SK-N-SH treated with all-trans-retinoic acid at 6 μM for 48 hours (cell line): ENCODE data around the gene CD55.

ENCODE experiments used
- ATAC-seq: fragments of 200-7000 bp; cut with Tn5 transposase; 3 replicates; pipeline ENCODE4 v1.9.1; 2020; ENCODE audit warnings: mild to moderate bottlenecking, moderate library complexity
- ARNTL ChIP-seq: fragments of 450-650 bp; formaldehyde crosslinking; IDR thresholded peaks from 2 replicates; pipeline ENCODE4 v1.5.0; 2020; ENCODE audit warnings: low read depth, mild to moderate bottlenecking, moderate library complexity, borderline replicate concordance
- BACH2 ChIP-seq: fragments of 250-450 bp; sonication (Bioruptor Pico); IDR thresholded peaks from 2 replicates; pipeline ENCODE4 v1.9.0; 2021; ENCODE audit warnings: mild to moderate bottlenecking, borderline replicate concordance
- CREB5 ChIP-seq: fragments of 250-450 bp; sonication (Bioruptor Pico); IDR thresholded peaks from 2 replicates; pipeline ENCODE4 v1.5.1; 2020; ENCODE audit warnings: low read depth, mild to moderate bottlenecking, moderate library complexity
- CSDC2 ChIP-seq: fragments of 250-450 bp; sonication (Bioruptor Pico); IDR thresholded peaks from 2 replicates; pipeline ENCODE4 v1.5.0; 2020; ENCODE audit warnings: mild to moderate bottlenecking, moderate library complexity
- ESRRG ChIP-seq: fragments of 250-450 bp; sonication (Bioruptor Pico); IDR thresholded peaks from 2 replicates; pipeline ENCODE4 v1.6.1; 2021; ENCODE audit warnings: mild to moderate bottlenecking
- GLIS3 ChIP-seq: fragments of 250-450 bp; sonication (Bioruptor Pico); IDR thresholded peaks from 2 replicates; pipeline ENCODE4 v1.5.0; 2020; ENCODE audit warnings: mild to moderate bottlenecking, moderate library complexity
- ISL1 ChIP-seq: fragments of 250-450 bp; sonication (Bioruptor Pico); IDR thresholded peaks from 2 replicates; pipeline ENCODE4 v2.1.2; 2022; ENCODE audit warnings: mild to moderate bottlenecking, moderate library complexity
- PPARA ChIP-seq: fragments of 250-450 bp; sonication (Bioruptor Pico); IDR thresholded peaks from 2 replicates; pipeline ENCODE4 v1.5.0; 2020; ENCODE audit warnings: mild to moderate bottlenecking, borderline replicate concordance
- RARB ChIP-seq: fragments of 250-450 bp; sonication (Bioruptor Pico); IDR thresholded peaks from 2 replicates; pipeline ENCODE4 v1.8.0; 2021; ENCODE audit warnings: mild to moderate bottlenecking, moderate library complexity
- SNAI2 ChIP-seq: fragments of 250-450 bp; sonication (Bioruptor Pico); IDR thresholded peaks from 2 replicates; pipeline ENCODE4 v1.5.0; 2020; ENCODE audit warnings: mild to moderate bottlenecking, moderate library complexity
- TOX ChIP-seq: fragments of 250-450 bp; sonication (Bioruptor Pico); IDR thresholded peaks from 2 replicates; pipeline ENCODE4 v1.8.0; 2021; ENCODE audit warnings: mild to moderate bottlenecking, moderate library complexity, borderline replicate concordance
- TSHZ2 ChIP-seq: fragments of 250-450 bp; sonication (Bioruptor Pico); IDR thresholded peaks from 2 replicates; pipeline ENCODE4 v1.5.0; 2020; ENCODE audit warnings: mild to moderate bottlenecking, moderate library complexity
- ZC3H10 ChIP-seq: fragments of 250-450 bp; sonication (Bioruptor Pico); IDR thresholded peaks from 2 replicates; pipeline ENCODE4 v1.5.1; 2021; ENCODE audit warnings: mild to moderate bottlenecking, moderate library complexity
- ZFP3 ChIP-seq: fragments of 250-450 bp; sonication (Bioruptor Pico); IDR thresholded peaks from 2 replicates; pipeline ENCODE4 v1.5.0; 2020; ENCODE audit warnings: mild to moderate bottlenecking, moderate library complexity
- ZFP30 ChIP-seq: fragments of 450-650 bp; formaldehyde crosslinking; IDR thresholded peaks from 2 replicates; pipeline ENCODE4 v1.5.0; 2022; ENCODE audit warnings: mild to moderate bottlenecking, moderate library complexity
- ZNF565 ChIP-seq: fragments of 450-650 bp; formaldehyde crosslinking; conservative IDR thresholded peaks from 2 replicates; pipeline ENCODE4 v1.5.0; 2020; ENCODE audit warnings: low read depth, mild to moderate bottlenecking, moderate library complexity
- ZNF70 ChIP-seq: fragments of 450-650 bp; formaldehyde crosslinking; IDR thresholded peaks from 2 replicates; pipeline ENCODE4 v1.5.0; 2020; ENCODE audit warnings: mild to moderate bottlenecking, moderate library complexity
- ZNF8 ChIP-seq: fragments of 450-650 bp; formaldehyde crosslinking; IDR thresholded peaks from 2 replicates; pipeline ENCODE4 v1.5.0; 2020; ENCODE audit warnings: mild to moderate bottlenecking, moderate library complexity
- TF ChIP-seq, protein P1 (sequence below): fragments of 250-450 bp; sonication (Bioruptor Pico); IDR thresholded peaks from 2 replicates; pipeline ENCODE4 v1.8.0; 2021; ENCODE audit warnings: low read depth, mild to moderate bottlenecking, moderate library complexity, borderline replicate concordance
- TF ChIP-seq, protein P2 (sequence below): fragments of 250-450 bp; sonication (Bioruptor Pico); IDR thresholded peaks from 2 replicates; pipeline ENCODE4 v1.5.1; 2021; ENCODE audit warnings: mild to moderate bottlenecking, moderate library complexity

CD55 gene

DNA sequence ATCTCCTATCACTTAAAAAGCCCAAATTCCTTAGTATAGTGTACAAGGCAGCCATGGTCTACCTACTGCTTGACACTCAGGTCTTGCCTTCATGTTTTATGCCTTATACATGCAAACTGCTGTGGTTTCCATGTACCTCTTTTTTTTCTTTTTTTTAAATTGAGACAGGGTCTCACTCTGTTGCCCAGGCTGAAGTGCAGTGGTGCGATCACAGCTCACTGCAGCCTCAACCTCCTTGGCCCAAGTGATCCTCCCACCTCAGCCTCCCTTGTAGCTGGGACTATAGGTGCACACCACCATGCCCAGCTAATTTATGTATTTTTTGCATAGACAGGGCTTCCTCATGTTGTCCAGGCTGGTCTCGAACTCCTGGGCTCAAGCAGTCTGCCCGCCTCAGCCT is 8.0 kb downstream of the CD55 start:
- no peak for TF ChIP-seq ESRRG (CRISPR knock-in tag)
- no peak for TF ChIP-seq SNAI2
- TF ChIP-seq, protein P1, sequence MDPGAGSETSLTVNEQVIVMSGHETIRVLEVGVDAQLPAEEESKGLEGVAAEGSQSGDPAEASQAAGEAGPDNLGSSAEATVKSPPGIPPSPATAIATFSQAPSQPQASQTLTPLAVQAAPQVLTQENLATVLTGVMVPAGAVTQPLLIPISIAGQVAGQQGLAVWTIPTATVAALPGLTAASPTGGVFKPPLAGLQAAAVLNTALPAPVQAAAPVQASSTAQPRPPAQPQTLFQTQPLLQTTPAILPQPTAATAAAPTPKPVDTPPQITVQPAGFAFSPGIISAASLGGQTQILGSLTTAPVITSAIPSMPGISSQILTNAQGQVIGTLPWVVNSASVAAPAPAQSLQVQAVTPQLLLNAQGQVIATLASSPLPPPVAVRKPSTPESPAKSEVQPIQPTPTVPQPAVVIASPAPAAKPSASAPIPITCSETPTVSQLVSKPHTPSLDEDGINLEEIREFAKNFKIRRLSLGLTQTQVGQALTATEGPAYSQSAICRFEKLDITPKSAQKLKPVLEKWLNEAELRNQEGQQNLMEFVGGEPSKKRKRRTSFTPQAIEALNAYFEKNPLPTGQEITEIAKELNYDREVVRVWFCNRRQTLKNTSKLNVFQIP (CRISPR knock-in tag) = no peak
- no peak for TF ChIP-seq ZFP30 (CRISPR knock-in tag)
- no peak for TF ChIP-seq ZNF565 (CRISPR knock-in tag)
- TF ChIP-seq, protein P2, sequence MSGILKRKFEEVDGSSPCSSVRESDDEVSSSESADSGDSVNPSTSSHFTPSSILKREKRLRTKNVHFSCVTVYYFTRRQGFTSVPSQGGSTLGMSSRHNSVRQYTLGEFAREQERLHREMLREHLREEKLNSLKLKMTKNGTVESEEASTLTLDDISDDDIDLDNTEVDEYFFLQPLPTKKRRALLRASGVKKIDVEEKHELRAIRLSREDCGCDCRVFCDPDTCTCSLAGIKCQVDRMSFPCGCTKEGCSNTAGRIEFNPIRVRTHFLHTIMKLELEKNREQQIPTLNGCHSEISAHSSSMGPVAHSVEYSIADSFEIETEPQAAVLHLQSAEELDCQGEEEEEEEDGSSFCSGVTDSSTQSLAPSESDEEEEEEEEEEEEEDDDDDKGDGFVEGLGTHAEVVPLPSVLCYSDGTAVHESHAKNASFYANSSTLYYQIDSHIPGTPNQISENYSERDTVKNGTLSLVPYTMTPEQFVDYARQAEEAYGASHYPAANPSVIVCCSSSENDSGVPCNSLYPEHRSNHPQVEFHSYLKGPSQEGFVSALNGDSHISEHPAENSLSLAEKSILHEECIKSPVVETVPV (CRISPR knock-in tag) = no peak
- no peak for TF ChIP-seq CREB5 (CRISPR knock-in tag)
- TF ChIP-seq ARNTL = no peak
- no peak for TF ChIP-seq TOX (CRISPR knock-in tag)
- TF ChIP-seq BACH2 (CRISPR knock-in tag) = no peak
- TF ChIP-seq, all 23 proteins: peak for 0
- no peak for ATAC-seq

GRCh38 chr1:207330011-207330710 is 8.7 kb downstream of the CD55 start:
- TF ChIP-seq ZFP30 (CRISPR knock-in tag) (no peak), BACH2 (CRISPR knock-in tag) (no peak)
- no peak for ATAC-seq

- no peak for ATAC-seq
- TF ChIP-seq ZFP30 (CRISPR knock-in tag) (no peak), ISL1 (CRISPR knock-in tag) (no peak), ARNTL (no peak), ZFP3 (CRISPR knock-in tag) (no peak), ZNF565 (CRISPR knock-in tag) (no peak), TOX (CRISPR knock-in tag) (no peak), PPARA (CRISPR knock-in tag) (no peak), ZC3H10 (CRISPR knock-in tag) (no peak), ZNF8 (no peak), TSHZ2 (CRISPR knock-in tag) (no peak), BACH2 (CRISPR knock-in tag) (no peak), ZNF70 (CRISPR knock-in tag) (no peak), ESRRG (CRISPR knock-in tag) (no peak), RARB (no peak)
These were observed 10.2 kb downstream of the CD55 start for GRCh38 chr1:207331354-207332313.

- TF ChIP-seq CSDC2 (CRISPR knock-in tag) (no peak), PPARA (CRISPR knock-in tag) (no peak), RARB (no peak), ZFP3 (CRISPR knock-in tag) (no peak), BACH2 (CRISPR knock-in tag) (no peak), ZNF565 (CRISPR knock-in tag) (no peak), SNAI2 (no peak), GLIS3 (no peak)
- TF ChIP-seq, protein P2 (CRISPR knock-in tag) = no peak
- no peak for ATAC-seq
These were observed 11.6 kb downstream of the CD55 start for GRCh38 chr1:207333009-207333600.
